Measurements from ENCODE around the gene HOXA9. TPM values are rescaled to one million over a fixed set of nuclear protein-coding genes. Genes with fewer than 3 reads are reported as not detected.
A peak's percentile ranks its signal among the peaks of the same experiment; 100 is the strongest.

Gene HOXA9
- total and polyA plus RNA-seq, 2 of the 8 experiments (the other 6 are each of a cell fraction or from before 2014, with no cell fraction given): not detected

- DNase-seq (ENCODE audit: low read depth in 1 of 2, low spot score in 2 of 2) (peak in 1 of 2 experiments; percentile 70), FAIRE-seq (no peak)
- Histone ChIP-seq H3K4me1 (replicated peaks in 1 of 4; ENCODE audit: control insufficient read depth in 3 of 4, insufficient read depth in 4 of 4, low read length in 3 of 4) (peaks cover 0 to 27% (median 17%) of the 10 kb centered on the region in 4 experiments; a peak in 6 of 7 replicates), H2BK20ac (ENCODE audit: low read length) (no peak overlapping the region), H4K5ac (ENCODE audit: insufficient read length, low read depth, low read length) (no peak overlapping the region), H3K9ac (replicated peaks in 1 of 4; ENCODE audit: extremely low read depth in 1 of 4, low read depth in 3 of 4, low read length in 3 of 4) (no peak overlapping the region), H3K27me3 (replicated peaks in 1 of 4; ENCODE audit: control insufficient read depth in 3 of 4, extremely low read depth in 1 of 4, insufficient read depth in 3 of 4, low read length in 3 of 4) (peaks cover 98 to 100% (median 99%) of the 10 kb centered on the region in 4 experiments), H3K4me3 (ENCODE audit: extremely low read depth in 1 of 4, insufficient read depth in 2 of 4, low read depth in 3 of 4, low read length in 4 of 4) (peak overlapping the region in 1 of 4 experiments; percentile 38; a peak in 2 of 8 replicates), H3K79me2 (ENCODE audit: control insufficient read depth in 1 of 2, insufficient read depth in 2 of 2, low read length in 2 of 2) (no peaks in the 10 kb centered on the region), H3K4me2 (ENCODE audit: insufficient read depth in 1 of 2, low read depth in 2 of 2, low read length in 2 of 2) (peak overlapping the region; percentile 29 to 41), H3K36me3 (ENCODE audit: control insufficient read depth in 2 of 4, insufficient read depth in 4 of 4, low read length in 3 of 4) (peaks cover 0 to 15% (median 0%) of the 10 kb centered on the region in 4 experiments; a peak in 1 of 8 replicates), H3K18ac (ENCODE audit: extremely low read depth, low read length) (no peak overlapping the region), H3K56ac (replicated peaks; ENCODE audit: insufficient read length, low read depth, low read length) (no peak overlapping the region), H4K20me1 (replicated peaks in 1 of 2; ENCODE audit: control insufficient read depth in 1 of 2, insufficient read depth in 2 of 2, low read length in 2 of 2) (peaks cover 33 to 59% of the 10 kb centered on the region in 2 experiments), H2AK5ac (ENCODE audit: low read depth, low read length) (no peak overlapping the region), H3K23me2 (ENCODE audit: low read depth, low read length) (no peaks in the 10 kb centered on the region), H2BK5ac (ENCODE audit: low read depth, low read length) (no peak overlapping the region), H4K91ac (replicated peaks; ENCODE audit: insufficient read length, low read length) (no peak overlapping the region), H3K9me3 (ENCODE audit: insufficient read depth in 2 of 2, low read depth in 1 of 2, low read length in 1 of 2) (peaks cover 0 to 3% of the 10 kb centered on the region in 2 experiments; a peak in 1 of 4 replicates), H2BK120ac (replicated peaks; ENCODE audit: low read depth, low read length) (no peak overlapping the region), H2AFZ (ENCODE audit: low read length) (no peak overlapping the region), H3K4ac (replicated peaks; ENCODE audit: insufficient read length, low read depth, low read length) (no peak overlapping the region), H4K8ac (ENCODE audit: extremely low read depth, insufficient read depth, low read length) (peak overlapping the region; percentile 1; the same call in 1 of the 2 replicates), H3K23ac (ENCODE audit: insufficient read length) (no peak overlapping the region), H2BK15ac (ENCODE audit: low read length) (no peak overlapping the region), H2BK12ac (ENCODE audit: low read depth, low read length) (peak overlapping the region; percentile 60; the same call in 1 of the 2 replicates), H3K27ac (ENCODE audit: low read depth, low read length) (no peak overlapping the region), H3K14ac (ENCODE audit: insufficient read length) (no peak overlapping the region), H3K79me1 (ENCODE audit: low read depth, low read length) (no peaks in the 10 kb centered on the region)
- CTCF ChIA-PET (ENCODE audit: partially characterized antibody): interaction anchor here (0.7 to 9.1 kb wide), 10 partner anchors 9 to 958 kb away, joined by 3 to 64 read pairs (median 4); partner anchors contain the start of gene HOXA7
- POLR2A ChIA-PET (ENCODE audit: partially characterized antibody): no interaction called here
- WGBS, 2 experiments (ENCODE audit: extremely low coverage in 1 of 2, insufficient coverage in 1 of 2, insufficient read length in 1 of 2, insufficient replicate concordance in 2 of 2, low coverage in 1 of 2, low lambda C conversion rate in 2 of 2, missing lambda C conversion rate in 1 of 2): 6% methylated on average over 47 of the region's 49 CpGs; no CpG with 5 or more reads in 1 of the 2 experiments
- TF ChIP-seq KDM4A (IDR thresholded peaks at IDR 0.05; ENCODE audit: low read depth, low read length, severe bottlenecking) (no peak), ATF2 (IDR thresholded peaks at IDR 0.05; ENCODE audit: low read length) (no peak), MAX (IDR thresholded peaks at IDR 0.05) (peak; percentile 45; the same call in 1 of the 2 replicates), BCL11A (IDR thresholded peaks at IDR 0.05; ENCODE audit: low read depth in 2 of 2, low read length in 2 of 2) (no peak), RNF2 (IDR thresholded peaks at IDR 0.05; ENCODE audit: borderline replicate concordance, low read depth, low read length, missing control alignments, poor library complexity, severe bottlenecking) (peak; percentile 88), SP1 (IDR thresholded peaks at IDR 0.05; ENCODE audit: low read depth, low read length) (no peak)
These were observed 23.3 kb upstream of the HOXA9 start for GRCh38 chr7:27188386-27189294.

Measured in H1 (cell line).